DND-41 (cell line): Measurements from ENCODE around the gene SOX2.
A peak's percentile ranks its signal among the peaks of the same experiment; 100 is the strongest.

ENCODE experiments used
- ATAC-seq: fragments of 200-7000 bp; cut with Tn5 transposase; 3 replicates; pipeline ENCODE4 v1.9.1; 2021; ENCODE audit warnings: low read depth; ENCODE audit not compliant: insufficient read depth
- DNase-seq: peaks from one replicate; pipeline ENCODE4 v3.0.0-alpha.2; 2020
- H2AFZ ChIP-seq: 2 replicates; pipeline ENCODE4 v1.6.0; 2012; ENCODE audit warnings: low read depth, low read length
- H3K27ac ChIP-seq: 2 replicates; pipeline ENCODE4 v1.5.1; 2012; ENCODE audit warnings: low read length, inconsistent platforms
- H3K27me3 ChIP-seq: fragments of 200-600 bp; sonication (generic); 2 replicates; pipeline ENCODE4 v1.6.0; 2012; ENCODE audit warnings: low read length, mild to moderate bottlenecking, inconsistent platforms; ENCODE audit not compliant: insufficient read depth, poor library complexity
- H3K36me3 ChIP-seq: 2 replicates; pipeline ENCODE4 v1.5.1; 2012; ENCODE audit warnings: low read length, inconsistent platforms; ENCODE audit not compliant: insufficient read depth
- H3K4me1 ChIP-seq: 2 replicates; pipeline ENCODE4 v1.5.1; 2012; ENCODE audit warnings: mild to moderate bottlenecking, low read length; ENCODE audit not compliant: insufficient read depth
- H3K4me2 ChIP-seq: 2 replicates; pipeline ENCODE4 v1.6.0; 2012; ENCODE audit warnings: mild to moderate bottlenecking, moderate library complexity, low read length, inconsistent platforms; ENCODE audit not compliant: insufficient read depth
- H3K4me3 ChIP-seq, 2 experiments: fragments of 200-600 bp in 1 of 2; shearing (Covaris generic) in 1 of 2; 2 replicates each; pipeline ENCODE4 v1.5.1; 2012 to 2016; ENCODE audit warnings: inconsistent platforms in 2 of 2, low read length in 2 of 2, mild to moderate bottlenecking in 2 of 2, low read depth in 1 of 2, moderate library complexity in 1 of 2
- H3K79me2 ChIP-seq: 2 replicates; pipeline ENCODE4 v1.6.0; 2012; ENCODE audit warnings: low read length, inconsistent platforms; ENCODE audit not compliant: insufficient read depth
- H3K9ac ChIP-seq: 2 replicates; pipeline ENCODE4 v1.6.0; 2012; ENCODE audit warnings: low read depth, mild to moderate bottlenecking, inconsistent platforms, low read length, moderate library complexity
- H3K9me3 ChIP-seq: 2 replicates; pipeline ENCODE4 v1.5.1; 2012; ENCODE audit warnings: low read length, moderate library complexity, mild to moderate bottlenecking, inconsistent platforms; ENCODE audit not compliant: insufficient read depth, severe bottlenecking
- H4K20me1 ChIP-seq: 2 replicates; pipeline ENCODE4 v1.6.0; 2012; ENCODE audit warnings: low read length; ENCODE audit not compliant: insufficient read depth
- EZH2 ChIP-seq: IDR thresholded peaks from 3 replicates; pipeline ENCODE4 v1.6.1; 2012; ENCODE audit warnings: borderline replicate concordance, low read depth, mild to moderate bottlenecking, moderate library complexity, low read length, inconsistent platforms; ENCODE audit not compliant: severe bottlenecking
- TF ChIP-seq, protein P1 (sequence below): IDR thresholded peaks from 2 replicates; pipeline ENCODE4 v1.5.1; 2012; ENCODE audit warnings: borderline replicate concordance, low read length, moderate library complexity, mild to moderate bottlenecking; ENCODE audit not compliant: poor library complexity, severe bottlenecking; ENCODE audit errors: extremely low read depth

SOX2 gene

DNA sequence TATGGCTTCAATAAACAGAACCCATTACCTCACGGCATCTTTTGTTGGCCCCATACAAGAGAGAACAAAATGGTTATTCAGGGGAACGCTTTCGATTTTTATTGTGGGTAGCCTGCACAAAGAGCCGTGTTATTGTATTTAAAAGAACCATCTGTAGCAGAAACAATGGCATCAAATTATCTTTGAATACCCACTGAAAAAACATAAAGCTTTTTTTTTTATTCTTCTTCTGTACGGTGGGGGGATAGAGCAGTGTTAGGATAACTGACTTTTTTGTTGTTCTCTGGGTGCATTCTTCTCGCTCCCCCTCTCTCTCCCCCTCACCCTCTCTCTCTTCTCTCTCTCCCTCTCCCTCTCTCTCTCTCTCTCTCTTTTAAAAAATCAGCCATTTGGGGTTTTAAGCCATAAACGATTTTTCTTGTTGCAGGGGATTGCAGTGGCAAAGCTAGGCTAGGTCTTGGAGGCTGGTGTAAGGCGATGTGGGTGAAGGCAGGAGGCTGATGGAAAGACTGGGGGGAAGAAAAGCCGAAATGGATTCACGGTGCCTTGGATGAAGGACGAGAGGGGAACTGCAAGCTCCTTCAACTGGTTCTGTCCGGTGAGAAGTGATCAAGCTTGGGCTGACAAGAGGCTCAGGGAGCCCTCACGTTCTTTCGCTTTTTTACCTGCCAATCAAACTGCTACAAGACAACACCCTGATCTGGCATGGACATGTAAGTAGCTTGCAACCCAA lies 12.4 kb upstream of the SOX2 start:
- no peak overlapping the region for H3K9ac ChIP-seq
- H3K27me3 ChIP-seq: peaks cover 5% of the 10 kb centered on the region
- H3K4me1 ChIP-seq: 0 out of 2 replicates have a peak, but pooled peaks cover 3% of the 10 kb centered on the region
- H3K79me2 ChIP-seq: no peaks in the 10 kb centered on the region
- ATAC-seq (no peak), DNase-seq (no peak)
- no peak overlapping the region for H3K4me2 ChIP-seq
- H3K27ac ChIP-seq: no peak overlapping the region
- H3K9me3 ChIP-seq: no peaks in the 10 kb centered on the region
- H3K4me3 ChIP-seq: no peak overlapping the region
- no peaks in the 10 kb centered on the region for H3K36me3 ChIP-seq
- no peaks in the 10 kb centered on the region for H4K20me1 ChIP-seq
- no peak for TF ChIP-seq EZH2
- TF ChIP-seq, protein P1, sequence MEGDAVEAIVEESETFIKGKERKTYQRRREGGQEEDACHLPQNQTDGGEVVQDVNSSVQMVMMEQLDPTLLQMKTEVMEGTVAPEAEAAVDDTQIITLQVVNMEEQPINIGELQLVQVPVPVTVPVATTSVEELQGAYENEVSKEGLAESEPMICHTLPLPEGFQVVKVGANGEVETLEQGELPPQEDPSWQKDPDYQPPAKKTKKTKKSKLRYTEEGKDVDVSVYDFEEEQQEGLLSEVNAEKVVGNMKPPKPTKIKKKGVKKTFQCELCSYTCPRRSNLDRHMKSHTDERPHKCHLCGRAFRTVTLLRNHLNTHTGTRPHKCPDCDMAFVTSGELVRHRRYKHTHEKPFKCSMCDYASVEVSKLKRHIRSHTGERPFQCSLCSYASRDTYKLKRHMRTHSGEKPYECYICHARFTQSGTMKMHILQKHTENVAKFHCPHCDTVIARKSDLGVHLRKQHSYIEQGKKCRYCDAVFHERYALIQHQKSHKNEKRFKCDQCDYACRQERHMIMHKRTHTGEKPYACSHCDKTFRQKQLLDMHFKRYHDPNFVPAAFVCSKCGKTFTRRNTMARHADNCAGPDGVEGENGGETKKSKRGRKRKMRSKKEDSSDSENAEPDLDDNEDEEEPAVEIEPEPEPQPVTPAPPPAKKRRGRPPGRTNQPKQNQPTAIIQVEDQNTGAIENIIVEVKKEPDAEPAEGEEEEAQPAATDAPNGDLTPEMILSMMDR: no peak
- no peak overlapping the region for H2AFZ ChIP-seq

DNA sequence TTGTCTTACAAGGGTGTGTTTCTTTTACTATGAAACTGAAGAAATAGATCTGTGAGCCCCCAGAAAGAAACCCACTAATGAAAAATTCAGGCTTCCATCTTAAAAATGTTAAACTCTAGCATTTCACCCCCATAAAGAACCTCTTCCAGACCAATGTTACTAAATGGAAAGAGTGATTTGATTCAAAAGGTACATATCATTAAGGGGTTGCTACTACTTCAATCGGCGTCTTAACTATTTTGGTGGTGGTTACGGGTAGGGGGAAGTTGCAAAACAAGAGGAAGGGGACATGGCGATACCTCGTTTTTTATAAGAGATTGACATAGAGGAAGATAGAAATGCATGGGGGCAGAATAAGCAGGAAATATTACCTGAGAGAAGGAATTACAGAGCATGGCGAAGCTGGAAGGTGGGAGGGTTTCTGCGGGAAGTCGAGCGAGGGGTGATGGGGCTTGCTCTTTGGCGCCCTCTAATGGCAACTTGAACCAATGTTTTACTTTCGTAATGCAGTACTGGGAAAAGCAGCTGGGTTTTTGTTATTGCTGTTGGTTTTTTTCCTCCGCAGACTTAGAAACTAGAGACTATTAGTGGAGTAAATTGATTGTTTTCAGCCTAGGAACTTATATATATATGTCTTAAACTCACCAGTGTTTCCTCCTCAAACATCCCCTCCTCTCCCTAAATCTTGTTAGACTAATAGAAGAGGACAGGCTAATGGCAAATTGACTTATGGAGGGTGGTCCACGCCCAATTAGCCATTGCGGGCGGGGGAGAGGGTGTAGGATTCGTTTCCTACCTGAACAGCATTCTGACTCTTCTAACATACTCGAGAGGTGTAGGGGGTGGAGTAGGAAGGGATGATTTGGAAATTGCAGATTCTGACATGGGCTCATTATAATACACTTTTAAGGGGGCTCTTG lies 11.3 kb upstream of the SOX2 start:
- no peak overlapping the region for H3K9ac ChIP-seq
- 0 out of 2 replicates have a peak, but pooled peaks cover 3% of the 10 kb centered on the region for H3K4me1 ChIP-seq
- H4K20me1 ChIP-seq: no peaks in the 10 kb centered on the region
- H3K9me3 ChIP-seq: no peaks in the 10 kb centered on the region
- H3K4me3 ChIP-seq: no peak overlapping the region
- no peaks in the 10 kb centered on the region for H3K36me3 ChIP-seq
- H3K27me3 ChIP-seq: peaks cover 8% of the 10 kb centered on the region
- peak overlapping the region; percentile 32; the same call in 1 of the 2 replicates for H3K4me2 ChIP-seq
- H3K79me2 ChIP-seq: no peaks in the 10 kb centered on the region
- no peak overlapping the region for H3K27ac ChIP-seq
- ATAC-seq (peak; percentile 90), DNase-seq (peak; percentile 62)
- H2AFZ ChIP-seq: peak overlapping the region; percentile 47
- TF ChIP-seq, protein P1: peak; percentile 82
- no peak for TF ChIP-seq EZH2

DNA sequence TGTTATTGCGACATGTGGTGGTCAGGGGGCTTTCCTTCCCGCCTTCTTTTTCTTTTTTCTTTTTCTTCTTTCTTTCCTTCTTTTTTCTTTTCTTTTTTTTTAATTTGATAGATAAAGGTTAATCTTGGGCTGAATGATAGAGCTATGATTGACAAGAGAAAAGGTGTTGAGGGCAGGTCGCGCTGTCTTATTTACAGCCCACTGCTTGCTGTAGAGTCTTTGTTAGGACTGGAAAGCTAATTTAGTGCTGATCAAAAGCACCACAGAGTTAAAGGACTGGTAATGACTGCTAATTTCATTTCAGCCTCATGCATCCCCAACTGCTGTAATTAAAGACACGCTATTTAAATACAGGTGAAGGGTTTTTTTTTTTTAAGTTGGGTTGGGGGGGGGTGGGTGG lies 10.6 kb upstream of the SOX2 start:
- H3K36me3 ChIP-seq: no peaks in the 10 kb centered on the region
- H3K9me3 ChIP-seq: no peaks in the 10 kb centered on the region
- no peak overlapping the region for H3K27ac ChIP-seq
- no peak overlapping the region for H3K9ac ChIP-seq
- DNase-seq (no peak), ATAC-seq (no peak)
- 0 out of 2 replicates have a peak, but pooled peaks cover 3% of the 10 kb centered on the region for H3K4me1 ChIP-seq
- H3K4me2 ChIP-seq: peak overlapping the region; percentile 32; the same call in 1 of the 2 replicates
- H3K4me3 ChIP-seq: no peak overlapping the region
- no peak overlapping the region for H2AFZ ChIP-seq
- TF ChIP-seq, protein P1: no peak
- H4K20me1 ChIP-seq: no peaks in the 10 kb centered on the region
- H3K27me3 ChIP-seq: peaks cover 14% of the 10 kb centered on the region
- H3K79me2 ChIP-seq: no peaks in the 10 kb centered on the region
